GM19467 (cell line): ENCODE measurements around the gene LCN2.
"Not testable (repeated sequence)": the region's sequence is repeated elsewhere in the genome, so short reads cannot be mapped to it uniquely, and the experiment has no call there.

Experiments used
- ATAC-seq: cut with Tn5 transposase; IDR thresholded peaks from one replicate; pipeline ENCODE4 v1.9.1; 2021; ENCODE audit warnings: mild to moderate bottlenecking, moderate library complexity; ENCODE audit not compliant: unreplicated experiment

The LCN2 gene

DNA sequence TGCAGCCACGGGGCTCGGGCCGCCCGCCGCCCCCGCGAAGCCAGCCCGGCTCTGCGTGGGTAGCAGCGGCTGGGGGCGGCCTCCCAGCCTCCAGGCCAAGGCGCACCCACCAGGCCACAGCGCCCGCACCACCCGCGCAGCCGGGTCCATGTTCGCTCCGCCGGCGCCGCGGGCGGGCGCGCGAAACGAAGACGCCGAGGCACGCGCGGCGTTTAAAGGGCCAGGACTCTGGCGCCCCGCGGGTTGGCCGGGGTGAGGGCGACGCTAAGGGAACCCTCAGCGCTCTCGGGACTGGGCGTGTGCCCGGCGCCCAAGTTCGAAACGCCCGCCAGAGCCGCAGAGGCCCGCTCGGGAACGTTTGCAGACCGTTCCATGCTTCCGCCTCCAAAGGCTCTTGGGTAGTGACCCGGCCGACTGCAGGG lies 21.7 kb upstream of the LCN2 start, which contains the start of gene PTGES2:
TSS of gene PTGES2 (minus strand) at position 162 of the 422 bp plus-strand sequence. CDS start at position 150, 12 bp downstream.
- peak; percentile 48 for ATAC-seq

DNA sequence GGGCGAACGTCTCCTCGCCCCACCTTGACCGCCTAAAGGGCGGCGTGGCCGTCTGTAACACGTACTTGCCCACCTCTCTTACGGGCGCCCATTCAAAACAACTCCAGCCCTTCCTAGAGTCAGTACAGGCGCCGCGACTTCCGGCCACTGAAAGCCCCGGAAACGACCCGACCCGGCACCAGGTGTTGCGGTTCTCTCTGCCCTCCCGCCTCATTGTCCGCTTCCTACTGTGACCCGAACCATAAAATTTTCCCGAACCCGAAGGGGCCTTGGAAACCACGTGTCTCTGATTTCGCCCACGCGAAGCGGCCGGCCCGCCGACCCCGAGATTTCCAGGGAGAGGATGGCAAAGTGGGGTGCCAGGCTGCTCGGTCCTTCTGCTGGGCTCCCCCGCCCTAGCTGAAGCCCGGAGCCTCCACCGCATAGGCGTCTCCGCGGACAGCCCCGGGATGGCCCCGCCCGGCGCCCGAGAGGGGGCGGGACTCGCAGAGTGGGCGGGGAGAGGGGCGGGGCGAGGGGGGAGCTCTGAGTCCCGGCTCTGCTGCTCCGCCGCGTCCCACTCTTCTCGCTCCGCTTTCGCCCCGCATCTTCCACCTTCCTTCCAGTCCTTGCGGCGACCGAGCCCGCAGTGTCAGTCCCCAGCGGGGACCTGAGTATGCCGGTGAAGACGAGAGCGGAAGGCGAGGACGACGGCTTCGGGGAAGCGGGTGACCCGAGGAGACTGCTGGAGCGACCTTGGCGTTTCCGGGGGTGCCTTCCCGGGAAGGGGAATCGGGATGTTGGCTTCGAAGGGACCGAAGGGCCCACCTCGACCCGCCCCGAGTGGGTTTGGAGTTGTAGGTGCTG lies 21.0 kb upstream of the LCN2 start:
- peak; percentile 60 for ATAC-seq

DNA sequence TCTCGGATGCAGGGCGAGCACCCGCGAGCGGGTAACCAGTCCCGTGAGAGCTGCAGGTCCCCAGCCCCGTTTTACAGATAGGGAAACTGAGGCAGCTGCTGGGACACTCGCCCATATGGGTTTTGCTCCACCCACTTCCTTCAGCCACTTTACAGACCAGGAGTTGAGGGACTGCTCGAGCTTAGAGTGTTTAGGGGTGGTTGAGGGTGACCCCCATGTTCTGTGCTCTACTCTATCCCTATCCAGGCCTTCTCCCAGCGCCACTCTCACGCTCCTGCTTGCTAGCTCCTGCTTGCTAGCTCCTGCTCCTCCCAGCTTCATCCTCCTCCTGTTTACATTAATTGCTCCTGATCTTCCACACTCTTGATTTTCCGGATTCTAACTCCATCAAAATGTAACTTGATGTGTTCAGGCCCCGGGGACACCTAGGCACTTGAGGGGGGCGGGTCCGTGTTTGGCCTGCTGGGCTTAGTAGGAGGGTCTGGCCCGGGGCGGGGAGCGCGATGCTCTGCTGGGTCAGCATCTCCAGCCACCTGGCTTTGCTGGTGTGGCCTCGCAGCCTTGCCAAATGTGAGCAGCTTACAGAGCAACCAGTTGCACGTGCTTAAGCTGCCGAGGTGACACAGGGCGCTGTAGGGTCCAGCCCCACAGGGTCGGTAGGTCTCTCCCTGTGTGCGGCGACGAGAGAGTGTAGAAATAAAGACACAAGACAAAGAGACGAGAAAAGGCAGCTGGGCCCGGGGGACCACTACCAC lies 20.2 kb upstream of the LCN2 start:
- no peak for ATAC-seq

DNA sequence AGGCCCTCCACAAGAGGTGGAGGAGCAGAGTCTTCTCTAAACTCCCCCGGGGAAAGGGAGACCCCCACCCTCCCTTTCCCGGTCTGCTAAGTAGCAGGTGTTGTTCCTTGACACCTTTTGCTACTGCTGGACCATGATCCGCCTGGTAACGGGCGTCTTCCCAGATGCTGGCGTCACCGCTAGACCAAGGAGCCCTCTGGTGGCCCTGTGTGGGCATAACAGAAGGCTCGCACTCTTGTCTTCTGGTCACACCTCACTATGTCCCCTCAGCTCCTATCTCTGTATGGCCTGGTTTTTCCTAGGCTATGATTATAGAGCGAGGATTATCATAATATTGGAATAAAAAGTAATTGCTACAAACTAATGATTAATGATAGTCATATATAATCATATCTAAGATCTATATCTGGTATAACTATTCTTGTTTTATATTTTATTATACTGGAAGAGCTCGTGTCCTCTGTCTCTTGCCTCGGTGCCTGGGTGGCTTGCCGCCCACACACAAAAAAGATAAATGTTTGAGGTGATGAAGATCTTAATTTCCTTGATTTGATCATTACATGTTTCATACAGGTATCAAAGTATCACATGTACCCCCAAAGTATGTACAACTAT lies 19.2 kb upstream of the LCN2 start:
- not testable (repeated sequence) for ATAC-seq

DNA sequence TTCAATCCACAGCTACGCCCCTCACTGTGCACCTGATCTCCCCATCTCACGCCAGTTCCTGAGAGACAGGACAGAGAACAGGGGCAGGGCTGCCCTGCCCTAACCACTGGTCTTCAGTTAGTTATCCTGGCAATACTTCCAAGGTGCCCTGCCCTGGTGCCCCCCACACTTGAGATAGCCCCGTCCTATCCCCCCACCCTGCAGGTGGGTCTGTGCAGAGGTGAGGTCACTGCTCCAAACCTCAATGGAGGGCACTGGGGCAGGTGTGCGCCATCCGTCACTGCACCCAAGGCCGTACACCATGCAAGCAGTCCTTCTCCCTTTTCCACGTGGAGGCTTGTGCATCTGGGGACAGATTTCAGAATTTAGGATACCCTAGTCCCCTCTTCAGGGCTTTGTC lies 18.6 kb upstream of the LCN2 start:
- ATAC-seq, result not testable (repeated sequence)

DNA sequence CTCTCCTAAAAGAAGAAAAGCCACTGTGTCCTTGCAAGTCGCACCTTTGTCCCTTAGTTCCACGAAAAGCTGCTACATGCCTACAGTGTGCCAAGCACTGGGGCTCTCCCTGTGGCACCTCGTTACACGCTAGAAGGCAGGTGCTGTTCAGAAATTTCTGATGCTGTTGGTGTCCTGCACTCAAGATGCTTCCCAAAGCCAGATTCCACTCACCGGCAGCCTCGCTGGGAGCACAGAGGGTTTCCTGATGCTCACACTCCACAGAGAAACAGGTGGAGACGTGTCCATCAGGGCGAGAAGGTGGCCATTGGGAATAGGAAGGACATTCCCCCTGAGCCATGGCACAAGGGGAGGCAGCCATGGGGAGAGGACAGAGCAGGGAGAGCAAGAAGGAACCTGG lies 17.9 kb upstream of the LCN2 start:
- not testable (repeated sequence) for ATAC-seq

DNA sequence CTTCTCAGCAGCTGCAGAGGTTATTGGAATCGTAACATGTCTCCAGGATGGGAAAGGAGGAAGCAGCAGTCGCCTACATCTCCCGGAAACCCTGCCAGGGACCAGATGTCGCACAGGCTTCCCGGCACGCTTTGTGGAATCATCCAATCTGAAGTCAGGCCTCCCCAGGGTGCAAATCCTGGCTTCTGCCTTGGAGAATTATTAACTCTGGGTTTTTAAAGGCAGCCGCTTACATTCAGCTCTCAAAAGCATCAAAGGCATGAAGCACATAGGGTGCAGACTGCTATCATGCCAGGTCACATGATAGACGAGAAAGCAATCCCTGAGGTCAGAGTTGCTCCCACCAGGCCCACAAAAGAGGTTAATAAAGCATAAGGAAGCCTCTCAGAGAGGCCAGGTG lies 17.1 kb upstream of the LCN2 start:
- ATAC-seq, result not testable (repeated sequence)

DNA sequence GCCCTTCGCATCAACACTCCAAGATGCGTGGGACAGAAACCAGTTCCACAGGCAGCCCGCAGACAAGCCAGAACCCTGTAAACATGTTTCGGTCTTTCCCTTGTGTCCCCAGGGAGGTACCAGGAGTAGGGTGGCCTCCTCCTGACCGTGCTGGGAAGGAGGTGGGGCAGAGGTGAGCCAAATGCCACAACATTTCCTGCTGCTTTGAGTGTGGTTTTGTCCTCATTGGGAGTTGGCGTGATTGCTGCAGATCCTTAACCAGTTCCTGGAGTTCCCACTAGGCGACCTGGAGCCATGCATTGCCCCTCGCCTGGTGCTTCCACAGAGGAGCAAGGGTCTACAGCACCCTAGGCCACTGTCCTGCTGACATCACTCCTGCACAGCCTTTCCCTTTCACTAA lies 13.7 kb upstream of the LCN2 start:
- ATAC-seq, result not testable (repeated sequence)

DNA sequence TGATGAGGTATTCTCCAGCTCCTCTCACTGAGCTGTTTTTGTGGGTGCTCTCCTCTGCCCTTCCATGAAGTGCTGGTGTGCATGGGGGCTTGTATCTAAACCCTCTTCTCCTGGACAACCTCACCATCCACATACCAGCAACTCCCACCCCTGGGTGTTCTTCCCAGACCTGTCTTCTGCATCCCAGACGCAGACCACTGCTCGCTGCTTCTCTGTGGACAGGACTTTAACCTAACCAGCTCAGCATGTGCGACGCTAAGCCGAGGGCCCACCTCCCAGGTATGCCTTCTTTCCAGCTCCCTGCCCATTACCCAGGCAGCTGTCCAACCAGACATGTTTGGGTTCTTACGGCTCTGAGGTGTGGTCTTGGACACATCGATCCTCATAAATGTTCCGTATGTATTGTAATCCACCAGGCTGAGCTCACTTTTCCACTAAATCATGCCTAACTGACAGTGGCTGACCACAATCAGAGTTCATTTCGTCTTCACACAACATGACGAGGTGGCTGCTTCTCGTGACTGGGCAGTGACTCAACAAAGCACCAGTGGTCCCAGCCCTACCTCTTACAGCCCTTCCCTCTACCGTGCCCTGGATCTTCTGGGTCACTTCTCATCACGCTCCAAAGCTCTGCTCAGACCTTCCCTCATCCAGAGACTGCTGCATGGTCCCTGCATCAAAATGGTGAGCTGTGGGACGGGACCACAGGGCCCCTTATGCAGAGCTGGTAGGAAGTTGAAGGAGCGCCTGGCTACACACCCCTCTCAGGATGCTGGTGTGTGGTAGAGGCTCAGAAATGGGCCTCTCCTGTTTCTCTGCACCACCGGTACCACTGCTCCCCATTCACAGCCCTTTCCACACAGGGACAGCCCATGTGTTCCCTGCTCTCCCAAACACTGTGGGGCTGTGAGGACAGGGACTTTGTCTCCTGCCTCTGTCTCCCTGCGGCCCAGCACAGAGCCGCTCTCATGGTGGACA lies 12.1 kb upstream of the LCN2 start:
- no peak for ATAC-seq

DNA sequence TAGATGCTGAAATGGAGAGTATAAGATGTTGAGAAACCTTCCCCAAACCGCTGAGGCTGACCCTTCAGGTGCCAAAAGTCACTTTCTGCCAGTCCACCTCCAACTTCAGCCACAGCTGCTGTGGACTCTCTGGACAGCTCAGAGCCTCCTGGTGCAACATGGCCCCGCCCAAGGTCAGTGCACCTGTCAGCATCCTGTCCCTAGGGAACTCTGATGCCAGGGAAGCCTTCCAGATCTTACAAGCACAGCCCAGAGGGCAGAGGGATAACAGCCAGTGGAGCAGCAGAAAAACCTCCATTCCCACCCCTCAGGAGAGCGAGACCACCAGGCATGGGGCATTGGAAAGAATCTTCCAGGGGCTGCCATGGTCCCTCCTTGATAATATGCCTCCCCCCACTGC lies 11.3 kb upstream of the LCN2 start:
- ATAC-seq, result no peak

DNA sequence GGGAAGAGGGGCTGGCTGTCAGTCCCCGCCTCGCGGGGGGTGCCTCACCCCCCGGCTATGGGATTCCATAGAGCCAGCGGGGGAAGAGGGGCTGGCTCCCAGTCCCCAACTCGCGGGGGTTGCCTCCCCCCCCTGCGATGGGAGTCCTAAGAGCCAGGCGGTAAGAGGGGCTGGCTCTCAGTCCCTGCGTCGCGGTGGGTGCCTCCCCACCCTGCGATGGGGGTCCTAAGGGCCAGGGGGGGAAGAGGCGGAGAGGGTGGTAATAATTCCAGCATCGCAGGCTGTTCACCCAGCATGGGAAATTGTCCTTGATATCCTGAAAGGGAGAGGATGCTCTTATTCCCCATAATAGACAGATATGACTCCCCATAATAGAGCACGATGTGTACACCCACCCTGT lies 9.6 kb upstream of the LCN2 start:
- ATAC-seq, result no peak

DNA sequence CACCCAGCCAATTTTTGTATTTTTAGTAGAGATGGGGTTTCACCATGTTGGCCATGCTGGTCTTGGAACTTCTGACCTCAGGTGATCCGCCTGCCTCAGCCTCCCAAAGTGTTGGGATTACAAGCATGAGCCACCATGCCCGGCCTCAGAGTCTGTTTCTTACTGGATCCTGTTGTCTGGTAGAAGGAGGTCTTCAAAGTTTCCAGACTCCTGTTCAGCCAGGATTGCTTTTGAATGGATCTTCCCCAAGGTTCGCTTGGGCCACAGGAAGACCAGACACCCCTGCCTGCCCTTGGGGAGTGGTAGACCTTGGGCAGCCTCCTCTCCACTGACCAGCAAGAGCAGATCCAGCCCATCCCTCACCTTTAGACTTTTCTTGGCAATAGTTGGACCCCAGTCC lies 7.6 kb upstream of the LCN2 start:
- ATAC-seq, result no peak

DNA sequence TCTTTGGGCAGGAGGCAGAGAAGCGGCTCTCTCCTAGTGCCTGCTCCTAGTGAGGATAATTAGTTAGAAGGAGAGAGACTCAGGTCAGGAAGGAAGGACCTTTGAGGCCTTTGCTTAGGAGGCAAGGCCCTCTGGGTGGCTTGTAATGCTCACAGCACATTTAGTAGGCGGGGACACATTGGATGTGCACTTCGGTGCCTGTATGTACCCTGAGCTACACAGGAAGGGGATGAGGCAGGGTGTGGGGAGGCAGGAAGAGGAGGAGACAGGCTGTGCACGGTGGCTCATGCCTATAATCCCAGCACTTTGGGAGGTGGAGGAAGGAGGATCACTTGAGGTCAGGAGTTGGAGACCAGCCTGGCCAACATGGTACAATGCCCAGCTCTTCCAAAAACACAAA lies 7.2 kb upstream of the LCN2 start:
- ATAC-seq, result no peak

DNA sequence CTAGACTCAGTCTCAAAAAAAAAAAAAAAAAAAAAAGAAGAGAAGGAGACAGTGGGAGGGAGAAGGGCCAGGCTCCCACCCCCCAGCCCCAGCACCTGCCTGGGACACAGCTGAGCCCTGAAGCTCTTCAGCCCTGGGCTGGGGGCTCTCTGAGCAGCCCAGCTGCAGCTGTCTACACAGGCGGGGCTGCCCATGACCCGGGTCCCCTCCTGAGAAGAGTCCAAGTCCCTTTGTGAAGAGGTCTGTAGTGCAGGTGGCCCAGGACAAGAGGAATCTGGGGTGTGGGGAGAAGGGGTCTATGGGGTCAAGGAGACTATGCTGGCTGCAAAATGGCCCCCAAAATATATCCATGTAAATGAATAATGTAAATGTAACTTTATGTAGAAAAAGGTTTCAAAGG lies 6.7 kb upstream of the LCN2 start:
- no peak for ATAC-seq

DNA sequence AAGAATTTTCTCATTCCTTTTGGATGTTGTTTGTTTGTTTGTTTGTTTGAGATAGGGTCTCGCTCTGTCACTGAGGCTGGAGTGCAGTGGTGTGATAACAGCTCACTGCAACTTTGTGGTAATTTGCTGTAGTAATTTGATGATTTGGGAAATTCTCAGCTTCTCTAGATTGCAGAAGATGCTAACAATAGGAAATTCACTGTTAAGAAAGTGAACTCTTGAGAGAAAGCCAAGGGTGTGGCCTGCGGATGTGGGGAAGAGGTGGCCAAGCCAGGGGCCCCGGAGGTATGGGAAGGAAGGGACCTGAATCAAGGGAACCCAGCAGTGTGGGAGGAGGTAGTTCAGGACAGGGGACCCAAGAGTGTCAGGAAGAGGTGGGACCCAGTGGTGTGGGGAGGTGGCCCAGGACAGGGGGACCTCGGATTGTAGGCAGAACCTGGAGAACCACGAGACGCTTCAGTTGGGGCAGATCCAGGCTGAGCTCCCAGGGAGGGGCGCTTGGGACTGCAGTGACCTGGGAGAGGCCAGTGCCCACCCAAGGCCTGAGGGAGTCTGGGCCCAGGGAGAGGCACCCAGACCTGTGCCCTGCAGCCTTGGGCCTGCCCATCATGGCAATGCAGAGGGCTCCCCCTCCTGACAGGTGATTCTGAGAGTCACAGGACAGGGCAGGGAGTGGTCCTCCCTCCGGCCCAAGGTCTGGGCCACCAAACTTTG lies 5.6 kb upstream of the LCN2 start:
- ATAC-seq, result no peak

DNA sequence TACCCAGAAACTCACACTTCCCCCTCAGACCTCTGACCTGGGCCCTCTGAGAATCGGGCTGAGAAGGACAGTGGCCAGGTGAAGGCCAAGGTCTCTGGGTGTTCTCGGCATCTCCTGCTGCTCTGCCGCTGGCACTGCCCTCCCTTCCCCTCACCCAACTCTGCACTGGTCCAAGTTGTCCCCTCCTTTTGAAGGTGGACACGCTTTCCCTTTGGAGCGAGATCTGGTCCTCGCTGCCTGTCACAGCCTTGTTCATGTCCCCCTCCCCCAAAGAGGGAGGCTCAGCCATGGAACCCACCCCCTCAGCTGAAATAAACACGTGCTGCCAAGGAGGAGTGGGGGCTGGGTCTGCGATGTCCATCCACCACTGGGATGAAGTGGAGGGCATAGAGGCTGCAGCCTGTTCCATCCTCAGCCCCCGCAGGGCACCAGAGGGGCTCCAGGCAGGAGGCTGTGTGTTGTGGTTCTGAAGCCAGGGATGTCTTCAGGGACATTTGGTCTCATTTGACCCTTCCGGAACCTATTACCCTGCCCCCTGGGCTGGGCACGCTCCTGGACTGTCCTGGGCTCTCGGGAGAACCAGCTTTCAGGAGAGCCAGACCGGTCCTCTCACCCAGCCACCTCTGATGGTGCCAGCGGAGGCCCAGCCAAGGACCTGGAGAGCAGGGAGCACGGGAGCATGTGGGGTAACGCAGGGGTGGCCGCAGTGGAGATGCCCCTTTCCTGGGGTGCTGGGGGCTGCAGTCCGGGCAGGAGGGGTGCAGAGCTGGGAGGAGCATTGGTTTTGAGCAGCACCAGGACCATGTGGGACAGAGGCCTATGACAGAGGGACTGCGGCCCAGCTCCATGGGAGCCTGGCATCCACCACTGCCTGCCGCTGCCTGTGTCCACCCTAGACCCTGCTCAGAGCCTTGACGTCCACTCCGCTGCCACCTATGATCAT lies 4.7 kb upstream of the LCN2 start:
- no peak for ATAC-seq

DNA sequence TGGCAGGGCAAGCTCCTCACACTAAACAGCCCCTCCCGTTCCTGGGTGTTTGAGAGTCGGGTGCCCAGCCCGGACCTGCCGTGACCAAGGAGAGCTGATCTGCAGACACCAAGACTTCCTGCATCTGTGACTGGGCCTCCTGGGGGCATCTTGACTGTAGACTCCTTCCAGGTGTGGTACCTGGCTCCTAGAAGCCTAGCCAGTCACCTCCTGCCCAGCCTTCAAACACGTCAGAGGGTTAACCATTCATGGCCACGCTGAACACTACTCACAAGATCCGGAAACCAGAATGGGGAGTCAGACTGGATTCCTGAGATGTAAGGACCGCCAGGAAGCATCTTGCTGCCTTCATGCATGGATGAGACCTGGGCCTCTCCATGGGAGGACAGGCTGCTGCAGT lies 3.7 kb upstream of the LCN2 start:
- ATAC-seq, result no peak

DNA sequence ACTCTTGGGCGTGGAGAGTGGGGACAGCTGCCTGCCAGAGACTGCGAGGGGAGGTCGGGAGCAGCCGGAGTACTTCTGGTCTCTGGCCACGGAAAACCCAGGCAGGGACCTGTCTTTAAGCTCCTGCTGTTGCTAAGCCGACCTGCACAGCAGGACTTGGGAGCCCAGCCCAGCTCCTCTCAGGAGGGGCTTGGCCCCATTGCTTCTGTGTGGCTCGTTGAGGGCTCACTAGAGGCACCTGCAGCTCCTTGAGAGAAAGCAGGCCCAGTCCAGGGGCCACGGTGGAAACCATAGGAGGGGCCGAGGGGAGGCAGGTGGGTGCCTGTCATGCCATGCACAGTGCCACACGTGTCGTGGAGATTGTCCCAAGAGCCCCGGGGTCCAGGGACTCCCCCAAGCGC lies 3.3 kb upstream of the LCN2 start:
- ATAC-seq, result no peak

DNA sequence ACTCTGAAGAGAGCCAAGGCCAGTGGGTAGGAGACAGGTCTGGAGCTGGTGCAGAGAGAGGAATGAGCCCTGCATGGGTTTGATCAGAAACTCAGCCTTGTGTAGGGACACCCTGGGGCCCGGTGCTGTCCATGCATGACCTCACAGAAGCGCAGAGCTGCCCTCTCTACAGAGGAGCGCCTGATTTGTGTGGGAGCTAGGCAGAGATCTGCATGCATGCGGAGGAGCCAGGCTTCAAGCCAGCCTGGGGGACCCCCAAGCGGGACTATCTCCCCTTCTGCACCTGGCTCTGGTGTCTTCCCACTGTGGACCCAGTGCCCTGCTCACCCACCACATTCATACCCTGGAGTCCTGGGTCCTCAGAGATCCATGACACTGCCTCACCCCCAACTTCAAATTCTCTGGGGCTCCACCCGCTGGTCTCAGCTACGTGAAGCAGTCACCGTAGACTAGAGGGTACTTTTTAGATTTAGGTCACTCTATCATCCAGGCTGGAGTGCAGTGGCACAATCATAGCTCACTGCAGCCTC lies 2.6 kb upstream of the LCN2 start:
- ATAC-seq, result no peak
